ENCODE measurements around the gene KCNK7. TPM values are rescaled to one million over a fixed set of nuclear protein-coding genes. Genes with fewer than 3 reads are reported as not detected.
A peak's percentile ranks its signal among the peaks of the same experiment; 100 is the strongest.

Gene KCNK7
- total RNA-seq, 4 donors from 2014 or later = 1.2 TPM; not detected in 3

- Histone ChIP-seq H3K27ac (peak overlapping the region in 2 of 3 donors; percentile 61 to 76), H3K36me3 (peaks cover 3 to 5% of the 10 kb centered on the region in 2 donors), H3K9me3 (no peaks in the 10 kb centered on the region), H3K27me3 (no peaks in the 10 kb centered on the region), H3K4me3 (replicated peaks in 1 of 3) (no peak overlapping the region), H3K4me1 (peaks cover 23 to 40% of the 10 kb centered on the region in 2 donors)
- TF ChIP-seq POLR2A (IDR thresholded peaks at IDR 0.05) (no peak), CTCF (IDR thresholded peaks at IDR 0.05) (no peak)
- intact Hi-C loops (cut with DNase I) = no loop called here
- no peak for DNase-seq
- 19 to 72% methylated on average over 2 of the region's 8 CpGs for WGBS, 2 donors
Measured at GRCh38 chr11:65577756-65578109, 17.9 kb downstream of the KCNK7 start.

- Histone ChIP-seq H3K36me3 (peaks cover 3 to 5% of the 10 kb centered on the region in 2 donors), H3K27ac (peak overlapping the region; percentile 36 to 76 (median 61)), H3K4me3 (replicated peaks in 1 of 3) (peak overlapping the region in 1 of 3 donors; percentile 62), H3K9me3 (no peaks in the 10 kb centered on the region), H3K4me1 (peaks cover 25 to 42% of the 10 kb centered on the region in 2 donors), H3K27me3 (no peaks in the 10 kb centered on the region)
- intact Hi-C loops (cut with DNase I) = no loop called here
- DNase-seq = peak in 1 of 2 donors; percentile 21
- WGBS, 2 donors = 52 to 58% methylated on average over 14 to 15 of the region's 18 CpGs
- TF ChIP-seq CTCF (IDR thresholded peaks at IDR 0.05) = no peak
- TF ChIP-seq POLR2A (IDR thresholded peaks at IDR 0.05) = no peak
Measured at GRCh38 chr11:65576867-65577755, 18.5 kb downstream of the KCNK7 start.

- TF ChIP-seq POLR2A (IDR thresholded peaks at IDR 0.05) (no peak), CTCF (IDR thresholded peaks at IDR 0.05) (no peak)
- Histone ChIP-seq H3K4me3 (replicated peaks in 1 of 3) (peak overlapping the region in 2 of 3 donors; percentile 3 to 62), H3K9me3 (no peaks in the 10 kb centered on the region), H3K4me1 (peaks cover 32 to 50% of the 10 kb centered on the region in 2 donors), H3K36me3 (peaks cover 3 to 5% of the 10 kb centered on the region in 2 donors), H3K27ac (peak overlapping the region; percentile 36 to 76 (median 61)), H3K27me3 (no peaks in the 10 kb centered on the region)
- peak in 1 of 2 donors; percentile 26 for DNase-seq
- intact Hi-C loops (cut with DNase I) = no loop called here
- 26 to 39% methylated on average over 6 to 16 of the region's 26 CpGs for WGBS, 2 donors
Measured at GRCh38 chr11:65576232-65576866, 19.3 kb downstream of the KCNK7 start.

- Histone ChIP-seq H3K36me3 (peaks cover 3 to 5% of the 10 kb centered on the region in 2 donors), H3K9me3 (no peaks in the 10 kb centered on the region), H3K27me3 (no peaks in the 10 kb centered on the region), H3K4me3 (replicated peaks in 1 of 3) (peak within 1 kb of the TSS in 2 of 3 donors; percentile 3 to 62), H3K27ac (peak within 1 kb of the TSS; percentile 36 to 81 (median 68)), H3K4me1 (peaks cover 39 to 56% of the 10 kb centered on the region in 2 donors)
- WGBS, 2 donors = 5% methylated on average over 17 to 19 of the region's 69 CpGs
- peak; percentile 45 to 46 for DNase-seq
- TF ChIP-seq CTCF (IDR thresholded peaks at IDR 0.05) = no peak
- TF ChIP-seq POLR2A (IDR thresholded peaks at IDR 0.05) = no peak
- intact Hi-C loops (cut with DNase I) = no loop called here
Measured at GRCh38 chr11:65575568-65576231, 19.9 kb downstream of the KCNK7 start, which contains the start of gene EHBP1L1. TSS of gene EHBP1L1 (plus strand) at chr11:65576053. CDS start at chr11:65576303, 250 bp downstream.

All from thyroid gland (tissue), 4 donors.